ENCODE data around the gene U2SURP.
A peak's percentile ranks its signal among the peaks of the same experiment; 100 is the strongest.

Gene U2SURP

GRCh38 chr3:143001369-143002082, at the start of gene U2SURP:
Gene U2SURP (plus strand): TSS chr3:143001570. CDS start chr3:143001629, 59 bp downstream.
- DNase-seq = peak; percentile 98

- DNase-seq = no peak
Observed at GRCh38 chr3:142951794-142952193, 49.6 kb upstream of the U2SURP start.

DNA sequence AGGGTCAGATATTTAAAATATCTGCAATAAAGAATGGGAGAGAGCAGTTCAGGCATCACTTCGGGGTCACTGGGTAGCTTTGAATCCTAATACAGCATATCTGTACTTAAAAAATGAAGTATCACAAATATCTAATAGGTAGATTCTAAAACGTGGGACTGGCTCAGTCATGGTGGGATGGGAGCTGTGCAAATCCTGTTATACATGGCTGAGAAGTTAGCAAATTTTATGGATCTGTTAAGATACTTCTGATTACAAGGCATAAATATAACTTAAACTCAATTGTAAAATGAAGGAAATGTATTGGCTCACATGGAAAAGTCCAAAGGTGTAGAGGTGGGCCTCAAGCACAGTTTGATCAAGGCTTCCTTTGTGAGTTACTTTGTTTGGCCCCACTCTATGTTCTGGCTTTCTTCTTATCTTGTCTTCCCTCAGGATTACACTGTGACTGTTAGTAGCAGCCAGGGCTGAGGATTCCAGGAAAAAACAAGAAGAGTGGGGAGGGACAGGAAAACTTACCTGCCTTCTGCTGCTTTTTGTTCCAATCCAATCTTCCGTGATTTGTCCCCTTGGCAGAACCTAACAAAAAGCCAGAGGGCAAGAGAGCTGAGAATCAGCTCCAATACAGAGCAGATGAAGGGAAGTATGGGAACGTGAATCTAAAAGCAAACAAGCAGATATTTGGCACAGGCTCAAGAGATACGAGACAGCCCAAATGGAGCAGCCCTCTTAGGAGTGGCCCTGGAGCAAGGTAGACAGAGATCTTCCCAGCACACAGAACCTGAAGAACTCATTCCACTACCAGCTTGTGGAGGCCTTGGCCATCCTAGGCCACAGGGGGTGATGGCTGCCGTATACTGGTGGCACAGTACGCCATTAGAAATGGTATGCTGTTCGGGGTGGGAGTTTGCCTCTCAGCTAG, 48.8 kb upstream of the U2SURP start:
- DNase-seq = no peak

- DNase-seq = no peak
Observed at GRCh38 chr3:142953443-142953842, 47.9 kb upstream of the U2SURP start.

DNA sequence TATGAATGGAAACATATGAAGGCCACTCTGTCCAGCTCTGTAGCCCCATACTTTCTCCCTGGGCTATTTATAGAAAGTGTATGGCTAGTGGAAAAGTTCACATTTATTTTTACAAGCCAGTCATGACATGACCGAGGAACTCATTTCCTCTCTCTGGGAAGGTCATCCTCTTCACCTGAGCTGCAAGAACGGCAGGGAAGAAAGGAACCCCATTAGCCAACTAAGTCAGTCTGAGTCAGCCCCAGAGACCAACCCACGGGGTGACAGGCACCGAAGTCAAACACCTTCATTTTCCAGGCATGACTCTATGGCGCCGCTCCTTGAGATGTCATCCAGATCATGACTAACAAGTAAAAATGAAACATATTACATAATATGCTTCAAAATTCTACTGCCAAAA, 42.7 kb upstream of the U2SURP start:
- DNase-seq = no peak

GRCh38 chr3:142960322-142960850, 41.0 kb upstream of the U2SURP start:
- DNase-seq = no peak

DNA sequence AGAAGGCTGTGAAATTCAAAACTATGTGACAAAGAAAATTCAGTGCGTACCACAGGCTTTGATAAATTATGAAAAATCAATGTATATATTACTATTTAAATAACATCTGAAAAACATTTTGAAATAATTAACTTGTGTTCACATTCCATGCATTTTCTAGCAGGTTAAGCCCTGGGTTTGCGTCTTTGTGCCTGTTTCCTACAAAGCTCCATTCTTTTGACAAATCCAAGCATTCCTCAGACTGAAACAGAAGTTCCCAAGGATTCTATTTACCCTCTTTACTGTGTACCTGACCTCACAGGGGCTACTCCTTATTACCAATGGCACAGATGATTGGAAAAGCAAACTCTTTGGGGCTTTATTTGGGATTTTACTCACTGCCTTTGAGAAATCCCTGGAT, 39.8 kb upstream of the U2SURP start:
- DNase-seq = no peak

GRCh38 chr3:142962175-142962519, 39.2 kb upstream of the U2SURP start:
- no peak for DNase-seq

- DNase-seq = no peak
Observed at GRCh38 chr3:142962520-142963233, 38.7 kb upstream of the U2SURP start.

DNA sequence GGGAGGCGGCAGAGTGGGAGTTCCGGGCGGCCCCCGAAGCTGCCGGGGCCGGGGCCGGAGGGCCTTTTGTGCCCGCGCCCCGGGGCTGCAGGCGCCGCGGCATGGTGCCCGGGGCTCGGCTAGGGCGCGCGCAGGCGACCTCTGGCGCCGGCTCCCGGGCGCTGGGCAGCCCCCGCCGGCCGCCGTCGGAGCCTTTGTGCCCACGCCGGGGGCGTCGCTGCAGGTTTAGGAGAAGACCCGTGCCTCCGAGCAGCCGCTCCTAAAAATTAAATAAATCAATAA, 38.2 kb upstream of the U2SURP start:
- no peak for DNase-seq

DNA sequence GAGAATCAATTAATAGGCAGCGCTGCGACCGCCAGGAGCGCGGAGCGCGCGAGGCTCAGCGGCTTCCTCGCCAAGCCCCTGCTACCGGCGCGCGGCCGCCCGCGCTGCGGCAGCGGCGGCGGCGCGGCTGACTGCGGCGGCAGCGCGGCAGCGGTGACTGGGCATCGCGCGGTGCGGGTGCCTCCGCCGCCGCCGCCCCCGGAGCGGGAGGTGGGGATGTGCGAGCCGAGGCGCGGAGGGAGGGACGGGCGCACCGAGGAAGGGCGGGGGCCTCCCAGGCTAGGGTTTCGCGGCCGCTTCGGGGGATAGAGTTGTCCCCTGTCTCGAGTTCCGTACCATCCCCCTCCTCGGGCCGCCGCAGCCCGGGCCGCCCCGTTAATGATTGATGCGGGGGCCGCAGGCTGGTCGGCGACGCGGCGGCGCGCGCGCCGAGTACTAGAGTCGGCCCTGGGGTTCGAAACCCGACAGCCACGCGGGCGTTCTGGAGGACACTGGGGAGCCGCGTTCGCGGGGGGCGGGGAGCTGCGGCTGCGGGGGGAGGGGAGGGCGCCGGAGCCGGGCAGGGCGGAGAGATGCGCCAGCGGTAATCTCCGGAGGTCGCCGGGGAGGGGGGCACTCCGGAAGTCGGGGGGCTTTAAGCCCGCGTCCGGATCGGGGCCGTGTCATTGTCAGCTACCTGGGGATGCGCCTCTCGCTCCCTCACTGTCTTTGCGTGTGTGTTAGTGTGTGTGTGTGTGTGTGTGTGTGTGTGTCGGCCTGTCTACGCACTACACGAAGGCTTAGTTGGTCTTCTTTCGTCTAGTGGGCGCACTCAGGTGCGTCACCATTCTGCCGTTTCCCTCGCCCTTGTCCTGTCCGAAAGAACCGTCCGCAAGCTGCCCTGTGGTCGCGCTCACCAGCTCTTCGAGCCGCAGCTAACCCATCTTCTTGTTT, 37.6 kb upstream of the U2SURP start, which contains the start of gene PAQR9:
Gene PAQR9 (minus strand): TSS at position 159 of the 933 bp plus-strand sequence. CDS start 338 bp downstream, outside the sequence.
- DNase-seq = no peak

GRCh38 chr3:142965581-142965980, 35.8 kb upstream of the U2SURP start:
- DNase-seq = no peak

- no peak for DNase-seq
Observed at GRCh38 chr3:142966808-142967207, 34.6 kb upstream of the U2SURP start.

DNA sequence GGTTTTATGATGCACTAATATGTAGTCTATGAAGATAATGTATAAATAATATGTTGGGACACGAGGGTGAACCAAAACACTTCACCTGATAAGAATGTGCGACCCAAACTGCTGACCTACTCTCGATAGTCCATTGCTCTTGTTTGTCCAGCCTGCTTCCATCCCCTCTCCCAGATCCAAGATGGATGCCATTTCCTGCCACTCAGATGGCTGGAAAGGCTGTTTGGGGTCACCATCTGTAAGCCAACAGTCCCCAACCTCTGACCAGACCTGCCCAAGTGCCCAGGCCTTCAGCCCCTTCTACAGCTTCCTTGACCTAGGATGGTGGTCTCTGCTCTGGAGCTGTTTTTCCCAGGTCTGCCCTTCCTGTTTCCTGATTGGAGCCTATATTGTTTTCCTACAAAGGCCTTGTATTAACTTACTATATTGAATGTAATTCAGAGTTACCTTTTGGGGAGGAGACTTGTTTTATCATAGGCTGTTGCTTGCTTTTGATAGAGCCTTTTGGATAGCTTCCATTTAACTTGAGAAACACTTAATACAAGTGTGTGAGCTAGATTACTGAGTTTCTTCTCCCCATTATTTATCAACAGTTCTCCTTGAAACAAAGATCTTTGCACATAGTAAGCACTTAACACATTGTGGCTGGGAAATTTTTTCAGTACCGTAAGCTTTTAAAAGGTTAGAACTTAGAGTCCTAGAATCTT, 32.9 kb upstream of the U2SURP start:
- DNase-seq = no peak

DNA sequence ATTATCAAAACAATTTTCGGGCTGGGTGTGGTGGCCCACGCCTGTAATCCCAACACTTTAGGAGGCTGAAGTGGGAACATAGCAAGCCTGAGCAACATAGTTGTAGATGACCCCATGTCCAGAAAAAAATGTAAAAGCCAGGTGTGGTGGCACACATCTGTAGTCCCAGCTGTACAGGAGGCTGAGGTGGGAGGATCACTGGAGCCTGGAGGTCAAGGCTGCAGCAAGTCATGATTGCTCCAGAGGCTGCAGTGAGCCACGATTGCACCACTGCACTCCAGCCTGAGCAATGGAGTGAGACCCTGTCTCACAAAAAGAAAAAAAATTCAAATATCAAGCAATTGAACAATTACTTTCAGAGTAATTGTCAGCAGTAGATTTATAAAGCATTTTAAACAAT, 29.9 kb upstream of the U2SURP start:
- DNase-seq = no peak

- no peak for DNase-seq
Observed at GRCh38 chr3:142972092-142972753, 29.1 kb upstream of the U2SURP start.

DNA sequence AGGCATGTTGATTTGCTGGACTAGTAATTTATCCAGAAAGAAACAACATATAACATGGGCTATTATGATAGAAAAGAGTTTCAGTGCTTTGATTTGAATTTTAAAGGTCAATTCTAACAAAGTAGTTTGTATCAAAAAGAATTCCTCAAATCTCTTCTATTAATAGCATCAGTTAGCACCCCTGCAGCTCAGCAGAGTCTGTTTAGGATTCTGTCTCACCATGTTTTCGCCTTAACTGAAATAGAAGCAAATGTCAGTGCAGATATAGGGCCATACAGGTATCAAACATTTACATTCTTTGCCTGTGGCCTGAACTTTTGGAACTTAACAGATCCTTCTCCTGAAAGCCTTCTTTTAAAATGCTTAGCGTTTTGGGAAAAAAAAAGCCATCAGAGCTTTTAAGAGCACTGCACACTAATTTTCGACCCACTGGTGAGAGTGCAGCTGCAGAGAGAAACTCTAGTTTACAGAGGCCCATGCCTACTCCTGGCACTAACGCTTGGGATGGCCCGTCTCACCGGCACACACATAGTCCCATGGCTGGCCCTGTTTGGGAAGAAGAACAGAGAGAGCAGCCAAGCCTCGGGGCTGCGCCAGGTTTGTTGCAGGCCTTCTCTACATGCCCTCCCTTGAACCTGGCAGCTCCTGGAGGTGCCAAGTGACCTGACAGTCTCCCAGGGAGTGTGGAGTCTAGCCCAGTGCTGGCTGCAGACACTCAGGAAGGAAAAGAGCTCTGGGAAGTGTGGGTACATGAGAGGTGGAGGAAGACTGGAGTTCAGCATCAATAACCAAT, 28.0 kb upstream of the U2SURP start:
- DNase-seq = no peak

GRCh38 chr3:142975316-142975995, 25.9 kb upstream of the U2SURP start:
- no peak for DNase-seq

GRCh38 chr3:142976621-142977398, 24.6 kb upstream of the U2SURP start:
- DNase-seq = peak; percentile 79

All from femur (tissue), 1 donor.